MM.1S (cell line): ENCODE data around the gene FFAR4.
A peak's percentile ranks its signal among the peaks of the same experiment; 100 is the strongest.
"Not testable (repeated sequence)": the region's sequence is repeated elsewhere in the genome, so short reads cannot be mapped to it uniquely, and the experiment has no call there.

Experiments
- DNase-seq: peaks from one replicate; pipeline ENCODE4 v3.0.0-alpha.2; 2015
- H2AFZ ChIP-seq: fragments of 300-600 bp; sonication (generic); 2 replicates; pipeline ENCODE4 v1.6.0; 2016; ENCODE audit warnings: antibody characterized with exemption, low read length
- H3F3A ChIP-seq: fragments of 300-600 bp; sonication (generic); 2 replicates; pipeline ENCODE4 v1.6.1; 2016; ENCODE audit warnings: mild to moderate bottlenecking, antibody characterized with exemption, low read length, moderate library complexity, mixed read lengths; ENCODE audit not compliant: insufficient read depth
- H3K27ac ChIP-seq: fragments of 300-600 bp; sonication (generic); 2 replicates; pipeline ENCODE4 v1.5.1; 2016; ENCODE audit warnings: mild to moderate bottlenecking, low read length
- H3K27me3 ChIP-seq: fragments of 300-600 bp; sonication (generic); replicated peaks from 2 replicates; pipeline ENCODE4 v1.6.0; 2016; ENCODE audit warnings: low read length; ENCODE audit not compliant: insufficient read depth
- H3K36me3 ChIP-seq: fragments of 300-600 bp; sonication (generic); replicated peaks from 2 replicates; pipeline ENCODE4 v1.6.1; 2016; ENCODE audit warnings: mild to moderate bottlenecking, low read length, mixed read lengths; ENCODE audit not compliant: insufficient read depth
- H3K4me1 ChIP-seq: fragments of 300-600 bp; sonication (generic); 2 replicates; pipeline ENCODE4 v1.6.1; 2016; ENCODE audit warnings: low read length, mixed read lengths
- H3K4me2 ChIP-seq: fragments of 300-600 bp; sonication (generic); 2 replicates; pipeline ENCODE4 v1.6.0; 2016; ENCODE audit warnings: low read depth, low read length
- H3K4me3 ChIP-seq: fragments of 300-600 bp; sonication (generic); 2 replicates; pipeline ENCODE4 v1.5.1; 2016; ENCODE audit warnings: low read length, mixed read lengths
- H3K79me2 ChIP-seq: fragments of 300-600 bp; sonication (generic); 2 replicates; pipeline ENCODE4 v1.6.1; 2016; ENCODE audit warnings: mixed run types, low read length, mixed read lengths
- H3K9ac ChIP-seq: fragments of 300-600 bp; sonication (generic); 2 replicates; pipeline ENCODE4 v1.6.1; 2016; ENCODE audit warnings: low read length, mixed read lengths
- H3K9me2 ChIP-seq: fragments of 300-600 bp; sonication (generic); replicated peaks from 2 replicates; pipeline ENCODE4 v1.6.1; 2016; ENCODE audit warnings: mild to moderate bottlenecking, low read length, mixed read lengths; ENCODE audit not compliant: insufficient read depth
- H3K9me3 ChIP-seq: fragments of 300-600 bp; sonication (generic); replicated peaks from 2 replicates; pipeline ENCODE4 v1.6.1; 2016; ENCODE audit warnings: mild to moderate bottlenecking, low read length, mixed read lengths; ENCODE audit not compliant: insufficient read depth
- H4K20me1 ChIP-seq: fragments of 300-600 bp; sonication (generic); 2 replicates; pipeline ENCODE4 v1.6.1; 2016; ENCODE audit warnings: mild to moderate bottlenecking, low read length, moderate library complexity, mixed read lengths; ENCODE audit not compliant: insufficient read depth
- CTCF ChIP-seq: fragments of 300-600 bp; sonication (generic); IDR thresholded peaks from 2 replicates; pipeline ENCODE4 v1.5.1; 2016; ENCODE audit warnings: antibody characterized with exemption, low read length, mixed read lengths
- EZH2 ChIP-seq: fragments of 300-600 bp; sonication (generic); optimal IDR thresholded peaks from 2 replicates; pipeline ENCODE3; 2017; ENCODE audit warnings: low read depth, mild to moderate bottlenecking, antibody characterized with exemption, low read length, mixed read lengths
- EZH2phosphoT487 ChIP-seq: fragments of 300-600 bp; sonication (generic); IDR thresholded peaks from 2 replicates; pipeline ENCODE4 v1.6.1; 2018; ENCODE audit warnings: antibody characterized with exemption, low read length

FFAR4 gene

GRCh38 chr10:93541402-93542357 is 24.8 kb upstream of the FFAR4 start:
- Histone ChIP-seq H3K79me2 (no peaks in the 10 kb centered on the region), H2AFZ (no peak overlapping the region), H3K4me3 (no peak overlapping the region)

GRCh38 chr10:93542358-93542791 is 24.1 kb upstream of the FFAR4 start:
- no peak overlapping the region for H3K4me2 ChIP-seq
- TF ChIP-seq EZH2phosphoT487 (no peak), CTCF (no peak; the same call in 1 of the 2 replicates), EZH2 (no peak)
- no peaks in the 10 kb centered on the region for H3F3A ChIP-seq
- no peak overlapping the region for H3K9ac ChIP-seq
- H4K20me1 ChIP-seq = no peaks in the 10 kb centered on the region
- H3K9me2 ChIP-seq = no peaks in the 10 kb centered on the region
- no peak overlapping the region for H3K27ac ChIP-seq
- no peak overlapping the region for H2AFZ ChIP-seq
- no peaks in the 10 kb centered on the region for H3K4me1 ChIP-seq
- H3K79me2 ChIP-seq = no peaks in the 10 kb centered on the region
- no peak overlapping the region for H3K4me3 ChIP-seq
- no peaks in the 10 kb centered on the region for H3K27me3 ChIP-seq
- no peaks in the 10 kb centered on the region for H3K36me3 ChIP-seq
- DNase-seq = no peak
- H3K9me3 ChIP-seq = no peaks in the 10 kb centered on the region

More at GRCh38 chr10:93541402-93542357, 24.8 kb upstream of the FFAR4 start:
- TF ChIP-seq EZH2 = no peak
- peak; percentile 38 for TF ChIP-seq CTCF
- TF ChIP-seq EZH2phosphoT487 = no peak
- Histone ChIP-seq H3K27me3 (no peaks in the 10 kb centered on the region), H3K4me2 (no peak overlapping the region), H3K9ac (no peak overlapping the region), H4K20me1 (no peaks in the 10 kb centered on the region), H3F3A (no peaks in the 10 kb centered on the region), H3K27ac (no peak overlapping the region), H3K36me3 (no peaks in the 10 kb centered on the region), H3K9me2 (no peaks in the 10 kb centered on the region), H3K9me3 (no peaks in the 10 kb centered on the region), H3K4me1 (no peaks in the 10 kb centered on the region)
- DNase-seq = no peak

GRCh38 chr10:93546995-93547394 is 19.5 kb upstream of the FFAR4 start:
- not testable (repeated sequence) for H3K36me3 ChIP-seq, H3K27me3 ChIP-seq, H2AFZ ChIP-seq, H3K4me2 ChIP-seq, DNase-seq, H3K9me3 ChIP-seq, H3K4me1 ChIP-seq, H3F3A ChIP-seq, H3K4me3 ChIP-seq, H3K79me2 ChIP-seq, H4K20me1 ChIP-seq, H3K9ac ChIP-seq, H3K9me2 ChIP-seq, H3K27ac ChIP-seq

DNA sequence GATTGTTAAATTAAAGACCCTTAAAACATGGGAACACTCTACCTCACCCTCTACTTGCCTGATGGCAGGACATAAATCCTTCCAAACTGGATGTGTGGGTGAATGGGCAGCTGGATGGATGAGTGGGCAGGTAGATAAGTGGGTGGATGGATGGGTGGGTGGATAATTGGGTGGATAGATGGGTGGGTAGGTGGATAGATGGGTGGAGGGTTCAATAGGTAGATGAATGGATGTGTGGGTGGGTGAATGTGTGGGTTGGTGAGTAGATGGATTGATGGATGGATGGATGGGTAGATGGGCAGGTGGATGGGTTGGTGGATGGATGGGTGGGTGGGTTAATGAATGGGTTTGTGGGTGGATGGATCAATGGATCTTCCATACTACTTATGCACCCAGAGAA is 18.9 kb upstream of the FFAR4 start:
- Histone ChIP-seq H3K4me1 (no peaks in the 10 kb centered on the region), H3K27me3 (no peaks in the 10 kb centered on the region), H3K9me3 (no peaks in the 10 kb centered on the region), H3K79me2 (no peaks in the 10 kb centered on the region), H3K9ac (no peak overlapping the region), H3F3A (no peaks in the 10 kb centered on the region), H3K4me2 (no peak overlapping the region), H4K20me1 (no peaks in the 10 kb centered on the region), H2AFZ (no peak overlapping the region), H3K9me2 (no peaks in the 10 kb centered on the region), H3K4me3 (no peak overlapping the region), H3K27ac (no peak overlapping the region), H3K36me3 (no peaks in the 10 kb centered on the region)
- DNase-seq = no peak
- TF ChIP-seq EZH2phosphoT487 (no peak), CTCF (no peak), EZH2 (no peak)
